Neural cell (in vitro differentiated cells): ENCODE results near the gene RERE. TPM values are rescaled to one million over a fixed set of nuclear protein-coding genes. Genes with fewer than 3 reads are reported as not detected.
"Not testable (repeated sequence)": the region's sequence is repeated elsewhere in the genome, so short reads cannot be mapped to it uniquely, and the experiment has no call there.

Source experiments
- H2AFZ ChIP-seq: fragments of 200-600, 300-800 bp; sonication (generic), shearing (Covaris generic); 2 replicates; pipeline ENCODE4 v1.6.0; 2014; ENCODE audit warnings: low read depth, mild to moderate bottlenecking, antibody characterized with exemption, low read length, moderate library complexity
- H3F3A ChIP-seq: fragments of 200-600 bp; shearing (Covaris generic); 2 replicates; pipeline ENCODE4 v1.6.1; 2016; ENCODE audit warnings: mild to moderate bottlenecking, moderate library complexity, mixed read lengths, antibody characterized with exemption, low read length; ENCODE audit not compliant: insufficient read depth, poor library complexity, severe bottlenecking
- H3K27ac ChIP-seq: fragments of 200-600, 300-800 bp; sonication (generic), shearing (Covaris generic); 2 replicates; pipeline ENCODE4 v1.5.1; 2014; ENCODE audit warnings: mild to moderate bottlenecking, low read length, moderate library complexity
- H3K27me3 ChIP-seq: fragments of 300-800, 200-600 bp; sonication (generic), shearing (Covaris generic); 2 replicates; pipeline ENCODE4 v1.6.0; 2014; ENCODE audit warnings: mild to moderate bottlenecking, low read depth, low read length, moderate library complexity; ENCODE audit not compliant: insufficient read depth
- H3K36me3 ChIP-seq: fragments of 300-800, 200-600 bp; sonication (generic), shearing (Covaris generic); 2 replicates; pipeline ENCODE4 v1.5.1; 2014; ENCODE audit warnings: mild to moderate bottlenecking, antibody characterized with exemption, low read length, moderate library complexity; ENCODE audit not compliant: insufficient read depth
- H3K4me2 ChIP-seq: fragments of 300-800, 200-600 bp; sonication (generic), shearing (Covaris generic); 2 replicates; pipeline ENCODE4 v1.6.0; 2014; ENCODE audit warnings: mild to moderate bottlenecking, low read length
- H3K4me3 ChIP-seq: fragments of 300-800, 200-600 bp; sonication (generic), shearing (Covaris generic); 2 replicates; pipeline ENCODE4 v1.5.1; 2014; ENCODE audit warnings: mild to moderate bottlenecking, low read length, moderate library complexity
- H3K79me2 ChIP-seq: fragments of 200-600 bp; shearing (Covaris generic); replicated peaks from 2 replicates; pipeline ENCODE4 v1.6.0; 2014; ENCODE audit warnings: mild to moderate bottlenecking, low read length, moderate library complexity; ENCODE audit not compliant: insufficient read depth
- H3K9ac ChIP-seq: fragments of 300-800, 200-600 bp; sonication (generic), shearing (Covaris generic); 2 replicates; pipeline ENCODE4 v1.6.1; 2016; ENCODE audit warnings: mild to moderate bottlenecking, low read length, mixed read lengths
- H3K9me2 ChIP-seq: fragments of 200-600 bp; shearing (Covaris generic); 2 replicates; pipeline ENCODE4 v1.6.1; 2016; ENCODE audit warnings: mild to moderate bottlenecking, low read length, mixed read lengths; ENCODE audit not compliant: insufficient read depth
- H3K9me3 ChIP-seq: fragments of 200-600, 300-800 bp; sonication (generic), shearing (Covaris generic); 2 replicates; pipeline ENCODE4 v1.6.1; 2016; ENCODE audit warnings: mild to moderate bottlenecking, mixed run types, low read length, moderate library complexity, mixed read lengths
- H4K20me1 ChIP-seq: fragments of 200-600 bp; shearing (Covaris generic); 2 replicates; pipeline ENCODE4 v1.6.1; 2016; ENCODE audit warnings: mild to moderate bottlenecking, mixed run types; ENCODE audit not compliant: insufficient read depth
- EP300 ChIP-seq: fragments of 450-650 bp; conservative IDR thresholded peaks from 2 replicates; pipeline ENCODE4 v1.6.1; 2014; ENCODE audit warnings: antibody characterized with exemption, mild to moderate bottlenecking, moderate library complexity; ENCODE audit not compliant: poor library complexity, severe bottlenecking
- EZH2 ChIP-seq: fragments of 200-600, 300-800 bp; shearing (Covaris generic), sonication (generic); IDR thresholded peaks from 2 replicates; pipeline ENCODE4 v1.6.1; 2014; ENCODE audit warnings: antibody characterized with exemption, low read length, borderline replicate concordance, mild to moderate bottlenecking; ENCODE audit not compliant: insufficient read depth, poor library complexity, severe bottlenecking
- MXI1 ChIP-seq: fragments of 450-650 bp; conservative IDR thresholded peaks from 2 replicates; pipeline ENCODE4 v1.6.1; 2014; ENCODE audit warnings: antibody characterized with exemption, mild to moderate bottlenecking; ENCODE audit not compliant: poor library complexity, severe bottlenecking
- POLR2AphosphoS5 ChIP-seq: IDR thresholded peaks from 2 replicates; pipeline ENCODE4 v1.6.1; 2012
- RAD21 ChIP-seq: fragments of 450-650 bp; conservative IDR thresholded peaks from 2 replicates; pipeline ENCODE4 v1.6.1; 2014; ENCODE audit warnings: antibody characterized with exemption, mild to moderate bottlenecking, moderate library complexity
- SMC3 ChIP-seq: fragments of 450-650 bp; conservative IDR thresholded peaks from 2 replicates; pipeline ENCODE4 v1.6.1; 2014; ENCODE audit warnings: antibody characterized with exemption, mild to moderate bottlenecking, moderate library complexity; ENCODE audit not compliant: poor library complexity
- TAF1 ChIP-seq: IDR thresholded peaks from 2 replicates; pipeline ENCODE4 v1.6.1; 2012; ENCODE audit warnings: low read depth
- polyA plus RNA-seq: library from polyadenylated mRNA; depleted of rRNA; stranded (reverse); fragments of >200 nt; gene quantifications from 2 replicates; pipeline ENCODE4 v1.2.3, GENCODE V29; 2014
- TF ChIP-seq, protein P1 (sequence below): fragments of 450-650 bp; IDR thresholded peaks from 2 replicates; pipeline ENCODE4 v1.5.1; 2014; ENCODE audit warnings: antibody characterized with exemption, mild to moderate bottlenecking, moderate library complexity; ENCODE audit not compliant: poor library complexity, severe bottlenecking
- TF ChIP-seq, protein P2 (sequence below): IDR thresholded peaks from 2 replicates; pipeline ENCODE4 v1.6.1; 2012; ENCODE audit warnings: borderline replicate concordance

RERE gene
- polyA plus RNA-seq, 1 donor from 2014 or later = 21.0 TPM

DNA sequence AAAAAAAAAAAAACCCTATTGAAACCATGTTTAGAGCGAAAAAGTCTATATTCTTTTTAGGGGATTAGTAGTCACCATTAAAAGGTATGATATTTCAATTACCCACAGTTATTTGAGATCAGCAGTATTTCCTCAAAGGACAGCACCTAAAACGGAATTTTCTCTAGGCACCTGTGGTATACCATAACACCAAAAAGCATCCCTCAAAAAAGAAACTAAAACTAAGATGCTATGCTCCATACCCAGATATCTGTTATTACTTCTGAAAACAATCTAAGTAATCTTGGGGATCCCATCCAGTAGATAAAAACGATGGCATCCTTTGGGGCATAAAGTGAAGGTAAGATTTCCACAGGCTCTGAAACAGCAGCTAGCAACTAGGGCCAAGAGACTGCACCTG is 89.0 kb downstream of the RERE start:
- H3K27ac ChIP-seq = no peak overlapping the region
- TF ChIP-seq TAF1 (no peak), RAD21 (no peak), EP300 (no peak), MXI1 (no peak), POLR2AphosphoS5 (no peak), SMC3 (no peak)
- TF ChIP-seq, protein P1, sequence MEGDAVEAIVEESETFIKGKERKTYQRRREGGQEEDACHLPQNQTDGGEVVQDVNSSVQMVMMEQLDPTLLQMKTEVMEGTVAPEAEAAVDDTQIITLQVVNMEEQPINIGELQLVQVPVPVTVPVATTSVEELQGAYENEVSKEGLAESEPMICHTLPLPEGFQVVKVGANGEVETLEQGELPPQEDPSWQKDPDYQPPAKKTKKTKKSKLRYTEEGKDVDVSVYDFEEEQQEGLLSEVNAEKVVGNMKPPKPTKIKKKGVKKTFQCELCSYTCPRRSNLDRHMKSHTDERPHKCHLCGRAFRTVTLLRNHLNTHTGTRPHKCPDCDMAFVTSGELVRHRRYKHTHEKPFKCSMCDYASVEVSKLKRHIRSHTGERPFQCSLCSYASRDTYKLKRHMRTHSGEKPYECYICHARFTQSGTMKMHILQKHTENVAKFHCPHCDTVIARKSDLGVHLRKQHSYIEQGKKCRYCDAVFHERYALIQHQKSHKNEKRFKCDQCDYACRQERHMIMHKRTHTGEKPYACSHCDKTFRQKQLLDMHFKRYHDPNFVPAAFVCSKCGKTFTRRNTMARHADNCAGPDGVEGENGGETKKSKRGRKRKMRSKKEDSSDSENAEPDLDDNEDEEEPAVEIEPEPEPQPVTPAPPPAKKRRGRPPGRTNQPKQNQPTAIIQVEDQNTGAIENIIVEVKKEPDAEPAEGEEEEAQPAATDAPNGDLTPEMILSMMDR = no peak
- TF ChIP-seq, protein P2, sequence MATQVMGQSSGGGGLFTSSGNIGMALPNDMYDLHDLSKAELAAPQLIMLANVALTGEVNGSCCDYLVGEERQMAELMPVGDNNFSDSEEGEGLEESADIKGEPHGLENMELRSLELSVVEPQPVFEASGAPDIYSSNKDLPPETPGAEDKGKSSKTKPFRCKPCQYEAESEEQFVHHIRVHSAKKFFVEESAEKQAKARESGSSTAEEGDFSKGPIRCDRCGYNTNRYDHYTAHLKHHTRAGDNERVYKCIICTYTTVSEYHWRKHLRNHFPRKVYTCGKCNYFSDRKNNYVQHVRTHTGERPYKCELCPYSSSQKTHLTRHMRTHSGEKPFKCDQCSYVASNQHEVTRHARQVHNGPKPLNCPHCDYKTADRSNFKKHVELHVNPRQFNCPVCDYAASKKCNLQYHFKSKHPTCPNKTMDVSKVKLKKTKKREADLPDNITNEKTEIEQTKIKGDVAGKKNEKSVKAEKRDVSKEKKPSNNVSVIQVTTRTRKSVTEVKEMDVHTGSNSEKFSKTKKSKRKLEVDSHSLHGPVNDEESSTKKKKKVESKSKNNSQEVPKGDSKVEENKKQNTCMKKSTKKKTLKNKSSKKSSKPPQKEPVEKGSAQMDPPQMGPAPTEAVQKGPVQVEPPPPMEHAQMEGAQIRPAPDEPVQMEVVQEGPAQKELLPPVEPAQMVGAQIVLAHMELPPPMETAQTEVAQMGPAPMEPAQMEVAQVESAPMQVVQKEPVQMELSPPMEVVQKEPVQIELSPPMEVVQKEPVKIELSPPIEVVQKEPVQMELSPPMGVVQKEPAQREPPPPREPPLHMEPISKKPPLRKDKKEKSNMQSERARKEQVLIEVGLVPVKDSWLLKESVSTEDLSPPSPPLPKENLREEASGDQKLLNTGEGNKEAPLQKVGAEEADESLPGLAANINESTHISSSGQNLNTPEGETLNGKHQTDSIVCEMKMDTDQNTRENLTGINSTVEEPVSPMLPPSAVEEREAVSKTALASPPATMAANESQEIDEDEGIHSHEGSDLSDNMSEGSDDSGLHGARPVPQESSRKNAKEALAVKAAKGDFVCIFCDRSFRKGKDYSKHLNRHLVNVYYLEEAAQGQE = no peak
- no peaks in the 10 kb centered on the region for H3F3A ChIP-seq
- H3K79me2 ChIP-seq = peaks cover 70% of the 10 kb centered on the region
- H3K9me3 ChIP-seq = no peaks in the 10 kb centered on the region
- H3K4me3 ChIP-seq = no peak overlapping the region
- H3K9ac ChIP-seq = no peak overlapping the region
- H3K36me3 ChIP-seq = no peaks in the 10 kb centered on the region
- H3K9me2 ChIP-seq = no peaks in the 10 kb centered on the region
- no peak overlapping the region for H2AFZ ChIP-seq
- H3K4me2 ChIP-seq = no peak overlapping the region
- H4K20me1 ChIP-seq = peaks cover 9% of the 10 kb centered on the region
- H3K27me3 ChIP-seq = no peaks in the 10 kb centered on the region

DNA sequence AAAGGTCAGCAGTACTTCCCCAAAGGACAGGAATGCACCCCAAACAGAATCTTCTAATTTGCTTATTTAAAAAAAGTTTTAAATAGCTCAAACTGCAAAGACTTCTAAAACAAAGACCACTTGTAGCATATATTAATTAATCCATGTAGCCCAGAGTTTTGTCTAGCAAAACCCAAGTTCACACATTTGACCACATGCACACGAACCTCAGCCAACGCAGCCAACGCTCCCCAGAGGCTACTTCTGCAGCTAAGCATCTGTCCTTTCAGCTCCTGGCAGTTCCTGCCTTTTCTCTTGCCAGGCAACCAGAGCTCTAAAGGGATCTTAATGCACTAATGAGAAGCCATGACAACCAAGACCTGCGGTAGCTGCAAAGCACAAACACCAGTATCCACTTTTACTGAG is 89.6 kb downstream of the RERE start:
- H3K9ac ChIP-seq = no peak overlapping the region
- H3F3A ChIP-seq = no peaks in the 10 kb centered on the region
- H3K4me2 ChIP-seq = no peak overlapping the region
- H2AFZ ChIP-seq = no peak overlapping the region
- no peaks in the 10 kb centered on the region for H3K9me2 ChIP-seq
- TF ChIP-seq EZH2 = no peak
- no peak for TF ChIP-seq SMC3
- TF ChIP-seq, protein P2 = no peak
- TF ChIP-seq, protein P1 = no peak
- TF ChIP-seq EP300 = no peak
- no peak for TF ChIP-seq POLR2AphosphoS5
- TF ChIP-seq TAF1 = no peak
- no peak for TF ChIP-seq MXI1
- no peak for TF ChIP-seq RAD21
- peaks cover 70% of the 10 kb centered on the region for H3K79me2 ChIP-seq
- H3K36me3 ChIP-seq = no peaks in the 10 kb centered on the region
- no peak overlapping the region for H3K4me3 ChIP-seq
- peaks cover 9% of the 10 kb centered on the region for H4K20me1 ChIP-seq
- H3K27ac ChIP-seq = no peak overlapping the region
- H3K9me3 ChIP-seq = no peaks in the 10 kb centered on the region
- no peaks in the 10 kb centered on the region for H3K27me3 ChIP-seq

DNA sequence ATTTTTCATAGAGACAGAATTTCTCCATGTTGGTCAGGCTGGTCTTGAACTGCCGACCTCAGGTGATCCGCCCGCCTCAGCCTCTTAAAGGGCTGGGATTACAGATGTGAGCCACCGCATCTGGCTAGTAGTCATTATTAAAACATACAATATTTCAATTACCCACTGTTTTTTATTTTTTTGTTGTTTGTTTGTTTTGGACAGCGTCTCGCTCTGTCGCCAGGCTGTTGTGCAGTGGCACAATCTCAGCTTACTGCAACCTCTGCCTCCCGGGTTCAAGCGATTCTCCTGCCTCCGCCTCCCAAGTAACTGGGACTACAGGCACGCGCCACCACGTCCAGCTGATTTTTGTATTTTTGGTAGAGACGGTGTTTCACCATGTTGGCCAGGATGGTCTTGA is 90.1 kb downstream of the RERE start:
- H3K79me2 ChIP-seq = peaks cover 72% of the 10 kb centered on the region
- H3K4me3 ChIP-seq, H3F3A ChIP-seq, H3K9me2 ChIP-seq, H3K27ac ChIP-seq, H3K9ac ChIP-seq, H4K20me1 ChIP-seq, H3K4me2 ChIP-seq, H3K27me3 ChIP-seq, H3K36me3 ChIP-seq, H3K9me3 ChIP-seq, H2AFZ ChIP-seq: not testable (repeated sequence)
